ENCODE data around the gene PARD3. TPM values are rescaled to one million over a fixed set of nuclear protein-coding genes. Genes with fewer than 3 reads are reported as not detected.

The PARD3 gene
- total RNA-seq, 2 donors from 2014 or later: 41.7 to 48.8 TPM

DNA sequence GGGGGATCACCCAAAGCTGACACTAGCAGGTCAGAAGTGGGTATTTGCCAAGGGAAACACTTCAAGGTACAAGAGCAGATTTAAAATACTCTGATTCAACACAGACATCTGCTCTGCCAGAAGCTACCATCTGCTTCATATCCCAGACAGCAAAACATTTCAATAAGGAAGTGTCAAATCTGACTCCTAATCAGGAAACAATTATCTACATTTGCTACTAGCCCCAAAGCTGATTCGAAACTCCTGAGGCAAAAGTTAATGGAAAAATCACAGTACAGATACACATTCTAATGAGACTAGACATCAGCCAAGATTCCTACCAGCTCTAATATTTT lies 48.9 kb downstream of the PARD3 start:
- H3K4me1 ChIP-seq: peaks cover 2% of the 10 kb centered on the region

DNA sequence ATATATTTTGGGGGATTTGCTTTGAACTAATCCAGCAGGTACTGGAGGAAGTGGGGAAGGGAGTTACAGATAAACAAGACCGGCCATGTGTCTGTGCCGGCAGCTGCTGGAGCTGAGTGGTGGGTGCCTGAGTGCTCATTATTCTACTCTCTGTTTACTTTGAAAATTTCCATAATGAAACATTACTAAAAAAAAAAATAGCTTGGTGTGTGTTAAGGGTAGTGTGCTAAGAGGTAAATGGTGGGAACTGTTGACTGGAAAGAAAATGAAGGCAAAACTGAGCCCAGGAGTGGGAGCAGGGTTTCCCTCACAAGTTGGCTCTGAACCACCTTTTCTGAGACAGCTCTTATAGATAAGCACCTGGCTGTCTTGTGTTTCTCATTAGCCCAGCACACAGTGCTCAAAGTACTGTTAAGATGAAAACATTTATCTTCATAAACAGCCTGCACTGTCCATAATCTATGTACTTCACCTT lies 50.6 kb downstream of the PARD3 start:
- H3K9me3 ChIP-seq: no peaks in the 10 kb centered on the region
- H3K4me3 ChIP-seq: no peak overlapping the region
- TF ChIP-seq, protein P1, sequence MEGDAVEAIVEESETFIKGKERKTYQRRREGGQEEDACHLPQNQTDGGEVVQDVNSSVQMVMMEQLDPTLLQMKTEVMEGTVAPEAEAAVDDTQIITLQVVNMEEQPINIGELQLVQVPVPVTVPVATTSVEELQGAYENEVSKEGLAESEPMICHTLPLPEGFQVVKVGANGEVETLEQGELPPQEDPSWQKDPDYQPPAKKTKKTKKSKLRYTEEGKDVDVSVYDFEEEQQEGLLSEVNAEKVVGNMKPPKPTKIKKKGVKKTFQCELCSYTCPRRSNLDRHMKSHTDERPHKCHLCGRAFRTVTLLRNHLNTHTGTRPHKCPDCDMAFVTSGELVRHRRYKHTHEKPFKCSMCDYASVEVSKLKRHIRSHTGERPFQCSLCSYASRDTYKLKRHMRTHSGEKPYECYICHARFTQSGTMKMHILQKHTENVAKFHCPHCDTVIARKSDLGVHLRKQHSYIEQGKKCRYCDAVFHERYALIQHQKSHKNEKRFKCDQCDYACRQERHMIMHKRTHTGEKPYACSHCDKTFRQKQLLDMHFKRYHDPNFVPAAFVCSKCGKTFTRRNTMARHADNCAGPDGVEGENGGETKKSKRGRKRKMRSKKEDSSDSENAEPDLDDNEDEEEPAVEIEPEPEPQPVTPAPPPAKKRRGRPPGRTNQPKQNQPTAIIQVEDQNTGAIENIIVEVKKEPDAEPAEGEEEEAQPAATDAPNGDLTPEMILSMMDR (IDR thresholded peaks at IDR 0.05): no peak
- no peak for DNase-seq
- no peak overlapping the region for H3K27ac ChIP-seq
- no peak overlapping the region for H3K9ac ChIP-seq (ENCODE audit: low read depth in 2 of 2, low read length in 2 of 2)
- H3K4me1 ChIP-seq: peaks cover 2% of the 10 kb centered on the region
- no peaks in the 10 kb centered on the region for H3K36me3 ChIP-seq
- intact Hi-C loops (cut with DNase I): no loop called here
- no peaks in the 10 kb centered on the region for H3K27me3 ChIP-seq

More for the DNA sequence above, 48.9 kb downstream of the PARD3 start:
- H3K27me3 ChIP-seq: no peaks in the 10 kb centered on the region
- H3K9ac ChIP-seq (ENCODE audit: low read depth in 2 of 2, low read length in 2 of 2): no peak overlapping the region
- TF ChIP-seq, protein P1 (IDR thresholded peaks at IDR 0.05): no peak
- no peak overlapping the region for H3K27ac ChIP-seq
- intact Hi-C loops (cut with DNase I): no loop called here
- DNase-seq: no peak
- H3K4me3 ChIP-seq: no peak overlapping the region
- H3K36me3 ChIP-seq: no peaks in the 10 kb centered on the region
- H3K9me3 ChIP-seq: no peaks in the 10 kb centered on the region

DNA sequence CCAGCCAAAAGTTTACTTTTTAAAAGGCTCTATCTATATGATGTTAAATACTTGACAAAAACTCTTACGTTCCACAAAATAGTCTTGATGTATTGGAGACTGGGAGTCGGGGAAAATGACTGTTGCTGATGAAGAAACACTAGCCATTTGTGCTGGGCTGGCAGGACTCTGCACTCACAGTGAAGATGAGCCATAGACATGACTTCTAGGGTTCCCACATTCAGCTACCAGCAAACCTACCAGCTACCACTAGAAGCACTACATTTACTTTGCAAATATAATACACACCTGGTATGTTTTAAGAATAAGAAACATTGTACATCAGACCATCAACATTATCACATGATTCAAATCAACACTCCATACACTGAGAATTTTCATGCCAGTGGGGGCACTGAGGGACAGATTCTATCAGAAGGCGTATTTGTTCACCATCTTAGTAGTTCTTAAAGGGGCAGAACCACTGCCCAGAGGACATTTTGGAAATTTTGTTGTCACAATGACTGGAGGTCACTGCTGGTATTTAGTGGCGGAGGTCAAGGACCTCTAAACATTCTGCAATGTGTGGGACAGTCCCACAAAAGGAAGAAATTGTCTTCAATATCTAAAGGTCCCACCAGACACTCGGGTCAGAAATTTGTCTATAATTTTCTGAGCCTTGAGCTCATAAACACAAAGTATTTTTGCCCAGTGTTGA lies 52.3 kb downstream of the PARD3 start:
- Histone ChIP-seq H3K9me3 (no peaks in the 10 kb centered on the region), H3K27ac (no peak overlapping the region), H3K4me3 (no peak overlapping the region), H3K9ac (ENCODE audit: low read depth in 2 of 2, low read length in 2 of 2) (no peak overlapping the region), H3K4me1 (peaks cover 4% of the 10 kb centered on the region), H3K36me3 (no peaks in the 10 kb centered on the region), H3K27me3 (no peaks in the 10 kb centered on the region)
- DNase-seq: no peak
- TF ChIP-seq, protein P1 (IDR thresholded peaks at IDR 0.05): no peak
- intact Hi-C loops (cut with DNase I): no loop called here

DNA sequence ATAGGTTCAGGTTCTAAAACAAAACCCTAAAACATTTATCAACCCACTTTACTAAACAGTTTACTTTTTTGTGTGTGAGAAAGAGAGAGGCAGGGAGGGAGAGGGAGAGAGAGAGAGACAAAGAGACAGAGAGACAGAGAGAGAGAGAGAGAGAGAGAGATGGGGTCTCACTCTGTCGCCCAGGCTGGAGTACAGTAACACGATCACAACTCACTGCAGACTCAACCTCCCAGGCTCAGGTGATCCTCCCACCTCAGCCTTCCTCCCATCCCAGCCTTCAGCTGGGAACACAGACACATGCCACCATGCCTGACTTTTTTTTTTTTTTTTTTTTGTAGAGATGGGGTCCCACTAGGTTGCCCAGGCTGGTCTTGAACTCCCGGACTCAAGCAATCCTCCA lies 52.9 kb downstream of the PARD3 start:
- TF ChIP-seq, protein P1 (IDR thresholded peaks at IDR 0.05): no peak

DNA sequence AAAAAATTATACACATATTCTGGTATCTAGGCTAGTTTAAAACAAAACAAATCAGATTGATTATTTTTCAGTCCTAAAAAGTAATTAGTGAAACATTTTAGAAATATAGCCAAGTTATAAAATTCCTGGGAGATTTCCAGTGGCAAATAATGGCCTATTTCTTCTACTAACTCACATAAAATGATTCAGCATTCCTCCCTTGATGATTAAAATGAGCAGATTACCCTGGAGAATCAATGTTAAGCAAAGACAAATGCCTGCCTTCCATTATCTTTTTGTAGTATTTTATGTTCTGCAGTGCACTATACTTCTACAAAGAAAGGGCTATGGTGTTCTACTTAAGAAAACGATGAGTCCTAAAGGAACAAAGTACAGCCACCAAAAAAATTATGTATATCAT lies 53.6 kb downstream of the PARD3 start:
- Histone ChIP-seq H3K36me3 (no peaks in the 10 kb centered on the region), H3K4me3 (no peak overlapping the region), H3K27ac (no peak overlapping the region), H3K9ac (ENCODE audit: low read depth in 2 of 2, low read length in 2 of 2) (no peak overlapping the region), H3K9me3 (no peaks in the 10 kb centered on the region), H3K27me3 (no peaks in the 10 kb centered on the region), H3K4me1 (peaks cover 9% of the 10 kb centered on the region)
- intact Hi-C loops (cut with DNase I): no loop called here
- no peak for DNase-seq
- TF ChIP-seq, protein P1 (IDR thresholded peaks at IDR 0.05): no peak

More for the DNA sequence above, 52.9 kb downstream of the PARD3 start:
- Histone ChIP-seq H3K27me3 (no peaks in the 10 kb centered on the region), H3K36me3 (no peaks in the 10 kb centered on the region), H3K9me3 (no peaks in the 10 kb centered on the region), H3K4me1 (peaks cover 9% of the 10 kb centered on the region), H3K9ac (ENCODE audit: low read depth in 2 of 2, low read length in 2 of 2) (no peak overlapping the region), H3K4me3 (no peak overlapping the region), H3K27ac (no peak overlapping the region)
- DNase-seq: no peak
- intact Hi-C loops (cut with DNase I): no loop called here

Measured in colonic mucosa (tissue), 4 donors.